Adipocyte (in vitro differentiated cells): Measurements from ENCODE around the gene NUDT5.
A peak's percentile ranks its signal among the peaks of the same experiment; 100 is the strongest.

ENCODE experiments used
- DNase-seq: peaks from one replicate; pipeline ENCODE4 v3.0.0-alpha.2; 2015; ENCODE audit warnings: low read depth
- H3K27me3 ChIP-seq: replicated peaks from 2 replicates; pipeline ENCODE4 v1.7.0; 2013; ENCODE audit warnings: mild to moderate bottlenecking, low read length, moderate library complexity; ENCODE audit not compliant: control insufficient read depth, insufficient read depth
- H3K36me3 ChIP-seq: 2 replicates; pipeline ENCODE4 v1.7.0; 2013; ENCODE audit warnings: low read length, mild to moderate bottlenecking, moderate library complexity; ENCODE audit not compliant: control insufficient read depth, insufficient read depth, severe bottlenecking
- H3K4me1 ChIP-seq: 2 replicates; pipeline ENCODE4 v1.7.0; 2013; ENCODE audit warnings: mild to moderate bottlenecking, low read length, moderate library complexity; ENCODE audit not compliant: control insufficient read depth, insufficient read depth
- H3K4me3 ChIP-seq: 2 replicates; pipeline ENCODE4 v1.7.0; 2013; ENCODE audit warnings: mild to moderate bottlenecking, low read length, moderate library complexity
- H3K9ac ChIP-seq: 2 replicates; pipeline ENCODE4 v1.7.0; 2013; ENCODE audit warnings: mild to moderate bottlenecking, low read length, moderate library complexity
- H3K9me3 ChIP-seq: 2 replicates; pipeline ENCODE4 v1.7.0; 2013; ENCODE audit warnings: mild to moderate bottlenecking, low read length, moderate library complexity; ENCODE audit not compliant: control insufficient read depth

Gene NUDT5

GRCh38 chr10:12225444-12225843 is 29.8 kb upstream of the NUDT5 start:
- no peak for DNase-seq
- Histone ChIP-seq H3K36me3 (peaks cover 32% of the 10 kb centered on the region), H3K27me3 (no peaks in the 10 kb centered on the region), H3K9me3 (no peaks in the 10 kb centered on the region), H3K4me3 (no peak overlapping the region), H3K4me1 (peaks cover 23% of the 10 kb centered on the region), H3K9ac (no peak overlapping the region)

GRCh38 chr10:12221323-12222298 is 25.9 kb upstream of the NUDT5 start:
- Histone ChIP-seq H3K4me1 (peaks cover 26% of the 10 kb centered on the region), H3K36me3 (peaks cover 40% of the 10 kb centered on the region), H3K9me3 (no peaks in the 10 kb centered on the region), H3K27me3 (no peaks in the 10 kb centered on the region), H3K9ac (no peak overlapping the region), H3K4me3 (no peak overlapping the region)
- DNase-seq: no peak

- Histone ChIP-seq H3K36me3 (peaks cover 40% of the 10 kb centered on the region), H3K4me1 (peaks cover 37% of the 10 kb centered on the region), H3K9me3 (no peaks in the 10 kb centered on the region), H3K9ac (no peak overlapping the region), H3K27me3 (no peaks in the 10 kb centered on the region), H3K4me3 (no peak overlapping the region)
- DNase-seq: no peak
Observed at GRCh38 chr10:12218991-12219390, 23.3 kb upstream of the NUDT5 start.

- H3K9me3 ChIP-seq: no peaks in the 10 kb centered on the region
- H3K27me3 ChIP-seq: no peaks in the 10 kb centered on the region
- peaks cover 68% of the 10 kb centered on the region for H3K36me3 ChIP-seq
- H3K4me1 ChIP-seq: peaks cover 23% of the 10 kb centered on the region
- no peak overlapping the region for H3K4me3 ChIP-seq
- peak overlapping the region; percentile 54 for H3K9ac ChIP-seq
- DNase-seq: peak; percentile 90
Observed at GRCh38 chr10:12214763-12215218, 19.1 kb upstream of the NUDT5 start.

GRCh38 chr10:12214093-12214492 is 18.4 kb upstream of the NUDT5 start:
- H3K9ac ChIP-seq: peak overlapping the region; percentile 54
- no peak overlapping the region for H3K4me3 ChIP-seq
- H3K9me3 ChIP-seq: no peaks in the 10 kb centered on the region
- no peaks in the 10 kb centered on the region for H3K27me3 ChIP-seq
- H3K36me3 ChIP-seq: peaks cover 67% of the 10 kb centered on the region
- DNase-seq: no peak
- peaks cover 23% of the 10 kb centered on the region for H3K4me1 ChIP-seq

- Histone ChIP-seq H3K4me3 (no peak overlapping the region), H3K27me3 (no peaks in the 10 kb centered on the region), H3K36me3 (peaks cover 63% of the 10 kb centered on the region), H3K9ac (no peak overlapping the region), H3K4me1 (peaks cover 23% of the 10 kb centered on the region), H3K9me3 (no peaks in the 10 kb centered on the region)
- DNase-seq: no peak
Observed at GRCh38 chr10:12213621-12214020, 17.9 kb upstream of the NUDT5 start.

GRCh38 chr10:12212454-12212853 is 16.8 kb upstream of the NUDT5 start:
- H3K9ac ChIP-seq: no peak overlapping the region
- no peaks in the 10 kb centered on the region for H3K9me3 ChIP-seq
- no peaks in the 10 kb centered on the region for H3K27me3 ChIP-seq
- peaks cover 23% of the 10 kb centered on the region for H3K4me1 ChIP-seq
- peaks cover 66% of the 10 kb centered on the region for H3K36me3 ChIP-seq
- no peak for DNase-seq
- no peak overlapping the region for H3K4me3 ChIP-seq

- no peaks in the 10 kb centered on the region for H3K4me1 ChIP-seq
- H3K36me3 ChIP-seq: peaks cover 68% of the 10 kb centered on the region
- H3K4me3 ChIP-seq: no peak overlapping the region
Observed at GRCh38 chr10:12208460-12208859, 12.8 kb upstream of the NUDT5 start.

GRCh38 chr10:12207114-12207513 is 11.4 kb upstream of the NUDT5 start:
- no peaks in the 10 kb centered on the region for H3K4me1 ChIP-seq
- H3K9ac ChIP-seq: no peak overlapping the region
- H3K9me3 ChIP-seq: no peaks in the 10 kb centered on the region
- no peaks in the 10 kb centered on the region for H3K27me3 ChIP-seq
- no peak for DNase-seq
- H3K36me3 ChIP-seq: peaks cover 68% of the 10 kb centered on the region
- H3K4me3 ChIP-seq: no peak overlapping the region

More at GRCh38 chr10:12208460-12208859, 12.8 kb upstream of the NUDT5 start:
- H3K9ac ChIP-seq: no peak overlapping the region
- no peaks in the 10 kb centered on the region for H3K27me3 ChIP-seq
- no peaks in the 10 kb centered on the region for H3K9me3 ChIP-seq
- no peak for DNase-seq

GRCh38 chr10:12205082-12205481 is 9.4 kb upstream of the NUDT5 start:
- Histone ChIP-seq H3K36me3 (peaks cover 69% of the 10 kb centered on the region), H3K4me1 (no peaks in the 10 kb centered on the region), H3K9me3 (no peaks in the 10 kb centered on the region), H3K9ac (no peak overlapping the region), H3K27me3 (no peaks in the 10 kb centered on the region), H3K4me3 (no peak overlapping the region)
- DNase-seq: no peak

- H3K9ac ChIP-seq: no peak overlapping the region
- H3K9me3 ChIP-seq: no peaks in the 10 kb centered on the region
- H3K27me3 ChIP-seq: no peaks in the 10 kb centered on the region
- no peak overlapping the region for H3K4me3 ChIP-seq
- H3K4me1 ChIP-seq: peaks cover under 1% of the 10 kb centered on the region
- no peak for DNase-seq
- peaks cover 59% of the 10 kb centered on the region for H3K36me3 ChIP-seq
Observed at GRCh38 chr10:12202226-12202625, 6.5 kb upstream of the NUDT5 start.
